Breast epithelium (tissue), 4 donors: ENCODE measurements around the gene LMO1. TPM values are rescaled to one million over a fixed set of nuclear protein-coding genes. Genes with fewer than 3 reads are reported as not detected.

Source experiments
- DNase-seq, 2 donors: peaks; one replicate each; pipeline ENCODE4 v3.0.0-alpha.2; 2019; ENCODE audit warnings: low spot score in 2 of 2
- H3K27ac ChIP-seq, 2 donors: fragments of 200-600 bp; sonication (generic) in 1 of 2; one replicate each; pipeline ENCODE4 v1.5.1; 2016 to 2019; ENCODE audit warnings: mild to moderate bottlenecking in 1 of 2
- H3K27me3 ChIP-seq, 2 donors: fragments of 200-600 bp; sonication (generic) in 1 of 2; one replicate each; pipeline versions ENCODE4 v1.5.1 to v1.6.0; 2017 to 2019; ENCODE audit warnings: control low read depth in 1 of 2, mild to moderate bottlenecking in 1 of 2
- H3K36me3 ChIP-seq: fragments of 200-600 bp; one replicate; pipeline ENCODE4 v1.5.1; 2019
- H3K4me1 ChIP-seq, 2 donors: fragments of 200-600 bp; sonication (generic); one replicate each; pipeline ENCODE4 v1.5.1; 2016 to 2019; ENCODE audit warnings: control low read depth in 1 of 2
- H3K4me3 ChIP-seq, 3 donors: fragments of 200-600 bp; sonication (generic); 1 replicate in 2 of 3; 2 replicates in 1 of 3; pipeline ENCODE4 v1.5.1; 2016 to 2019; ENCODE audit warnings: mild to moderate bottlenecking in 3 of 3, moderate library complexity in 2 of 3
- H3K9me3 ChIP-seq, 2 donors: fragments of 200-600 bp; sonication (generic) in 1 of 2; one replicate each; pipeline ENCODE4 v1.5.1; 2016 to 2019; ENCODE audit warnings: control low read depth in 1 of 2
- CTCF ChIP-seq, 3 donors: fragments of 450-650 bp; IDR thresholded peaks; one replicate each; pipeline ENCODE4 v1.5.1; 2016 to 2017; ENCODE audit warnings: antibody characterized with exemption in 3 of 3, mild to moderate bottlenecking in 3 of 3, moderate library complexity in 3 of 3
- POLR2A ChIP-seq: fragments of 450-650 bp; IDR thresholded peaks from one replicate; pipeline ENCODE4 v1.6.1; 2016; ENCODE audit warnings: antibody characterized with exemption, mild to moderate bottlenecking, moderate library complexity
- POLR2AphosphoS5 ChIP-seq, 3 donors: sonication (generic); formaldehyde crosslinking; IDR thresholded peaks; one replicate each; pipeline ENCODE4 v1.6.1; 2017; ENCODE audit warnings: antibody characterized with exemption in 3 of 3
- intact Hi-C: fragments of 100-400 bp; cut with DNase I; formaldehyde crosslinking; loops from one replicate; pipeline ENCODE4 v1.15.1; 2023; ENCODE audit warnings: low total_unique reads
- total RNA-seq, 3 donors: library from RNA; depleted of rRNA; stranded (reverse); fragments of >200 nt; gene quantifications; one replicate each; pipeline ENCODE4 v1.1.0, GENCODE V29; 2016

Gene LMO1
- total RNA-seq, 3 donors from 2014 or later: not detected

- no peaks in the 10 kb centered on the region for H3K27me3 ChIP-seq
- no peaks in the 10 kb centered on the region for H3K4me1 ChIP-seq
- no peaks in the 10 kb centered on the region for H3K36me3 ChIP-seq
- no peak overlapping the region for H3K4me3 ChIP-seq
- H3K9me3 ChIP-seq: no peaks in the 10 kb centered on the region
- no peak overlapping the region for H3K27ac ChIP-seq
- DNase-seq: no peak
- TF ChIP-seq POLR2A: no peak
- no peak for TF ChIP-seq POLR2AphosphoS5 (IDR thresholded peaks at IDR 0.05)
- no peak for TF ChIP-seq CTCF (IDR thresholded peaks at IDR 0.05)
- intact Hi-C loops: no loop called here
Measured at GRCh38 chr11:8296872-8297271, 33.2 kb upstream of the LMO1 start.

- no peak overlapping the region for H3K4me3 ChIP-seq
- H3K27ac ChIP-seq: no peak overlapping the region
- no peaks in the 10 kb centered on the region for H3K27me3 ChIP-seq
- DNase-seq: no peak
- no peaks in the 10 kb centered on the region for H3K9me3 ChIP-seq
- no peaks in the 10 kb centered on the region for H3K4me1 ChIP-seq
- intact Hi-C loops: no loop called here
- no peaks in the 10 kb centered on the region for H3K36me3 ChIP-seq
- TF ChIP-seq CTCF (IDR thresholded peaks at IDR 0.05) (no peak), POLR2AphosphoS5 (IDR thresholded peaks at IDR 0.05) (no peak), POLR2A (no peak)
Measured at GRCh38 chr11:8296038-8296649, 32.5 kb upstream of the LMO1 start.

DNA sequence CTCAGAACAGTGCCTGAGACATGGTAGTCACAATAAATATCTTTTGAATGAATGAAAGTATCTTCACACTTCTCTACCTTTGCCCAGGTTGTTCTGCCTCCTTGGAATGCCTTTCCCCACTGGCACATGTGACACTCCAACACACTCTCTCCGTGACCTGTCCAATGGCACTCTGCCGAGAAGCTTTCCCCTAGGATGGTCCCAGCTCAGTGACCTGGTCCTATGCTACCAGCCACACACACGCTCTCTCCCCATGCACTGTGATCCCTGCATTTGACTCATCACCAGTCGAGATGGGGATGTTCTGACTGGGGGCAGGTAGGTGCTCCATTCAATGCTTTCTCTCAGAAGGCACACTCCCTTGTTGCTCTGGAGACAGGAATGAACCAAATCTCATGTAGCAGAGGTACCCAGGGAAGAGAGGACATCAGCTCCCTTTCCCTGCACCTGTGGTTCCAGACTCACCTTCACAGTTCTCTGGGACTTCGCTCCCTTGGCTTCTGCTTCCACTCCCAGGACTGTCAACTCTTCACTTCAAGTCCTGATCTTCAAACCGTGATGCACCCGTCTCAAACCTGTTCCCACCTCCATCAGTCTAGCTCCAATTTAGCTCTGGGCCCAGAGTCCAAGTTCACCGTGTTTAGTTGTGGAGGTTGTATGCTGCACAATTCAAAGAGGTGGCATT is 30.7 kb upstream of the LMO1 start:
- no peak for DNase-seq
- intact Hi-C loops: no loop called here
- no peaks in the 10 kb centered on the region for H3K9me3 ChIP-seq

GRCh38 chr11:8293171-8293570 is 29.5 kb upstream of the LMO1 start:
- Histone ChIP-seq H3K36me3 (no peaks in the 10 kb centered on the region), H3K27me3 (no peaks in the 10 kb centered on the region), H3K4me3 (no peak overlapping the region), H3K9me3 (no peaks in the 10 kb centered on the region), H3K4me1 (no peaks in the 10 kb centered on the region), H3K27ac (no peak overlapping the region)
- no peak for TF ChIP-seq POLR2A
- TF ChIP-seq CTCF (IDR thresholded peaks at IDR 0.05): no peak
- TF ChIP-seq POLR2AphosphoS5 (IDR thresholded peaks at IDR 0.05): no peak
- intact Hi-C loops: no loop called here
- no peak for DNase-seq

More for the DNA sequence above, 30.7 kb upstream of the LMO1 start:
- Histone ChIP-seq H3K27me3 (no peaks in the 10 kb centered on the region), H3K27ac (no peak overlapping the region), H3K4me3 (no peak overlapping the region), H3K36me3 (no peaks in the 10 kb centered on the region), H3K4me1 (no peaks in the 10 kb centered on the region)
- TF ChIP-seq POLR2AphosphoS5 (IDR thresholded peaks at IDR 0.05): no peak
- TF ChIP-seq POLR2A: no peak
- TF ChIP-seq CTCF (IDR thresholded peaks at IDR 0.05): no peak

DNA sequence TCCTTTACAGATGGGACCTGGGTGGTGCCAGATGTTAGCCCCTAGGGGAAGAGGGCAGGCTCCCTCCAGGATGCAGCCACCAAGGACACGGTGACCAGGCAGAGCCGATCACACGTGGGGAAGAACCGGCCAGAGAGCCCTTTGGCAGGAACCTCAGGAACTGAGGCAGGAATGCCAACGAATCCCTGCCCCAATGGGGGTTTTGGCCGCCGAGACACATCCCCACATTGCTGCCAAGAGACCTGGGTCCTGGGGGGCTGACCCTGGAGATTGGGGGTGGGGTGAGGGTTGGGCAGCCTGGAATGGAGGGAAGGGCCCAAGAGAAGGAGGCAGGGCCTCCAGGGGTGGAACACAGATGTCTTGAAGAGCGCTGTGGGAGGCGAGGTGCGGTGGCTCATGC is 28.7 kb upstream of the LMO1 start:
- Histone ChIP-seq H3K27ac (no peak overlapping the region), H3K9me3 (no peaks in the 10 kb centered on the region), H3K36me3 (no peaks in the 10 kb centered on the region), H3K27me3 (no peaks in the 10 kb centered on the region), H3K4me1 (no peaks in the 10 kb centered on the region), H3K4me3 (no peak overlapping the region)
- intact Hi-C loops: no loop called here
- no peak for DNase-seq
- TF ChIP-seq POLR2A (no peak), CTCF (IDR thresholded peaks at IDR 0.05) (no peak)
